Fibroblast of peridontal ligament (primary cell): ENCODE results near the gene CC2D2A.
A peak's percentile ranks its signal among the peaks of the same experiment; 100 is the strongest.
"Not testable (repeated sequence)": the region's sequence is repeated elsewhere in the genome, so short reads cannot be mapped to it uniquely, and the experiment has no call there.

Experiments used
- DNase-seq: peaks from one replicate; pipeline ENCODE4 v3.0.0-alpha.2; 2010; ENCODE audit errors: extremely low read depth

The CC2D2A gene

GRCh38 chr4:15516494-15516893, 46.8 kb downstream of the CC2D2A start:
- no peak for DNase-seq

GRCh38 chr4:15517681-15518080, 48.0 kb downstream of the CC2D2A start:
- not testable (repeated sequence) for DNase-seq

- peak; percentile 30 for DNase-seq
These were observed 51.9 kb downstream of the CC2D2A start for GRCh38 chr4:15521442-15522039.

GRCh38 chr4:15525080-15525479, 55.4 kb downstream of the CC2D2A start:
- no peak for DNase-seq

GRCh38 chr4:15526924-15527592, 57.4 kb downstream of the CC2D2A start:
- no peak for DNase-seq

GRCh38 chr4:15531792-15532191, 62.1 kb downstream of the CC2D2A start:
- DNase-seq, result no peak

GRCh38 chr4:15533817-15534216, 64.1 kb downstream of the CC2D2A start:
- no peak for DNase-seq

GRCh38 chr4:15535599-15535998, 65.9 kb downstream of the CC2D2A start:
- no peak for DNase-seq

GRCh38 chr4:15536552-15537499, 67.1 kb downstream of the CC2D2A start:
- no peak for DNase-seq

GRCh38 chr4:15541941-15542340, 72.3 kb downstream of the CC2D2A start:
- DNase-seq, result no peak

GRCh38 chr4:15542760-15543159, 73.1 kb downstream of the CC2D2A start:
- DNase-seq, result no peak

- DNase-seq, result no peak
These were observed 74.0 kb downstream of the CC2D2A start for GRCh38 chr4:15543537-15544247.

GRCh38 chr4:15544248-15544729, 74.6 kb downstream of the CC2D2A start:
- DNase-seq, result no peak

- no peak for DNase-seq
These were observed 75.7 kb downstream of the CC2D2A start for GRCh38 chr4:15545371-15545770.

- DNase-seq, result no peak
These were observed 77.7 kb downstream of the CC2D2A start for GRCh38 chr4:15547392-15547791.

- no peak for DNase-seq
These were observed 80.8 kb downstream of the CC2D2A start for GRCh38 chr4:15550491-15550890.

GRCh38 chr4:15551740-15552446, 82.2 kb downstream of the CC2D2A start:
- DNase-seq, result no peak

GRCh38 chr4:15552557-15553362, 83.1 kb downstream of the CC2D2A start:
- DNase-seq, result no peak

GRCh38 chr4:15556511-15557092, 86.9 kb downstream of the CC2D2A start:
- no peak for DNase-seq
